Measurements from ENCODE around the gene TPST1. TPM values are rescaled to one million over a fixed set of nuclear protein-coding genes. Genes with fewer than 3 reads are reported as not detected.

Gene TPST1
- total RNA-seq, 1 experiment from 2014 or later = 15.9 TPM

DNA sequence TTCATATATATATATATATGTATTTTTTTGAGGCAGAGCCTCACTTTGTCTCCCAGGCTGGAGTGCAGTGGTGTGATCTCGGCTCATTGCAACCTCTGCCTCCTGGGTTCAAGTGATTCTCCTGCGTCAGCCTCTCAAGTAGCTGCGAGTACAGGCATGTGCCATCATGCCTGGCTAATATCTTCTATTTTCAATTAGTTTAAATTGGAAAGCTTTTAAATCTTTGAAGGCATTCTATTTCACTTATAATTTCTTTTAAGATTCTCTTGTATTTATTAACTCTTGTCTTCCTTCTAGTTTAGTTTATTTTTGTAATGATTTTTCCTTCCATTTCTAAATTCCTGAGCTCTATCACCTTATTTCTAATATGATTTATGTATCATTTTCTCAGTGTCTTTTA, 71.2 kb downstream of the TPST1 start:
- no peak overlapping the region for H3K56ac ChIP-seq (ENCODE audit: insufficient read length, low read depth, low read length)
- no peak overlapping the region for H2AK5ac ChIP-seq (ENCODE audit: insufficient read length, low read length)
- H3K27me3 Mint-ChIP-seq (ENCODE audit: low read depth) = no peaks in the 10 kb centered on the region
- H3K36me3 Mint-ChIP-seq (ENCODE audit: insufficient read depth in 1 of 3, low read depth in 3 of 3) = peaks cover 0 to 8% (median 0%) of the 10 kb centered on the region in 3 experiments; a peak in 1 of 7 replicates
- WGBS (ENCODE audit: extremely low coverage, insufficient read length, low lambda C conversion rate) = no CpG with 5 or more reads among the region's 3 CpGs
- no peak overlapping the region for H2BK5ac ChIP-seq (ENCODE audit: insufficient read length, low read length)
- no peak overlapping the region for H4K91ac ChIP-seq (ENCODE audit: insufficient read length, low read depth, low read length)
- no peaks in the 10 kb centered on the region for H3K27me3 ChIP-seq (ENCODE audit: insufficient read depth, low read length)
- H4K8ac ChIP-seq (replicated peaks; ENCODE audit: insufficient read length, low read depth, low read length) = no peak overlapping the region
- no peaks in the 10 kb centered on the region for H3K23me2 ChIP-seq (ENCODE audit: insufficient read length, low read depth, low read length, poor library complexity, severe bottlenecking)
- H2BK120ac ChIP-seq (ENCODE audit: low read depth, low read length, poor library complexity, severe bottlenecking) = no peak overlapping the region
- peaks cover 8 to 11% of the 10 kb centered on the region in 2 experiments; a peak in 3 of 4 replicates for H3K4me1 Mint-ChIP-seq
- no peak overlapping the region for H3K4me3 Mint-ChIP-seq
- H3K9me3 ChIP-seq (ENCODE audit: control insufficient read depth, low read depth, low read length) = no peaks in the 10 kb centered on the region
- no peak overlapping the region for H3K27ac Mint-ChIP-seq
- H2AFZ ChIP-seq (ENCODE audit: low read length) = no peak overlapping the region
- H4K20me1 ChIP-seq (ENCODE audit: control insufficient read depth, insufficient read depth, insufficient read length) = no peaks in the 10 kb centered on the region
- H3K27ac ChIP-seq (ENCODE audit: insufficient read length, low read depth, low read length) = no peak overlapping the region
- H3K18ac ChIP-seq (ENCODE audit: insufficient read length, low read depth, low read length) = no peak overlapping the region
- no peak overlapping the region for H2BK12ac ChIP-seq (ENCODE audit: insufficient read length, low read depth, low read length)
- no peak for DNase-seq
- no peak overlapping the region for H3K4ac ChIP-seq (ENCODE audit: low read depth, low read length)
- no peaks in the 10 kb centered on the region for H3K4me1 ChIP-seq (ENCODE audit: insufficient read depth, low read length)
- H4K5ac ChIP-seq (ENCODE audit: insufficient read length, low read depth, low read length) = no peak overlapping the region
- no peak overlapping the region for H2BK20ac ChIP-seq (ENCODE audit: low read depth, low read length, poor library complexity, severe bottlenecking)
- no peak overlapping the region for H2BK15ac ChIP-seq (ENCODE audit: low read depth, low read length)
- H3T11ph ChIP-seq (ENCODE audit: low read length) = no peak overlapping the region
- no peaks in the 10 kb centered on the region for H3K9me3 Mint-ChIP-seq
- no peaks in the 10 kb centered on the region for H3K79me1 ChIP-seq (ENCODE audit: insufficient read depth, low read depth, low read length, poor library complexity, severe bottlenecking)
- H3K9ac ChIP-seq (ENCODE audit: extremely low read depth, insufficient read length, low read length) = no peak overlapping the region
- no peak overlapping the region for H3K4me2 ChIP-seq (ENCODE audit: insufficient read depth, insufficient read length, low read length)
- no peak overlapping the region for H3K14ac ChIP-seq (ENCODE audit: insufficient read depth, low read length)
- TF ChIP-seq, protein P1, sequence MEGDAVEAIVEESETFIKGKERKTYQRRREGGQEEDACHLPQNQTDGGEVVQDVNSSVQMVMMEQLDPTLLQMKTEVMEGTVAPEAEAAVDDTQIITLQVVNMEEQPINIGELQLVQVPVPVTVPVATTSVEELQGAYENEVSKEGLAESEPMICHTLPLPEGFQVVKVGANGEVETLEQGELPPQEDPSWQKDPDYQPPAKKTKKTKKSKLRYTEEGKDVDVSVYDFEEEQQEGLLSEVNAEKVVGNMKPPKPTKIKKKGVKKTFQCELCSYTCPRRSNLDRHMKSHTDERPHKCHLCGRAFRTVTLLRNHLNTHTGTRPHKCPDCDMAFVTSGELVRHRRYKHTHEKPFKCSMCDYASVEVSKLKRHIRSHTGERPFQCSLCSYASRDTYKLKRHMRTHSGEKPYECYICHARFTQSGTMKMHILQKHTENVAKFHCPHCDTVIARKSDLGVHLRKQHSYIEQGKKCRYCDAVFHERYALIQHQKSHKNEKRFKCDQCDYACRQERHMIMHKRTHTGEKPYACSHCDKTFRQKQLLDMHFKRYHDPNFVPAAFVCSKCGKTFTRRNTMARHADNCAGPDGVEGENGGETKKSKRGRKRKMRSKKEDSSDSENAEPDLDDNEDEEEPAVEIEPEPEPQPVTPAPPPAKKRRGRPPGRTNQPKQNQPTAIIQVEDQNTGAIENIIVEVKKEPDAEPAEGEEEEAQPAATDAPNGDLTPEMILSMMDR (conservative IDR thresholded peaks at IDR 0.05) = no peak
- no peak overlapping the region for H3K23ac ChIP-seq (ENCODE audit: insufficient read length, low read depth, low read length)
- no peaks in the 10 kb centered on the region for H3K79me2 ChIP-seq (ENCODE audit: insufficient read depth, low read length)
